Measurements from ENCODE around the gene ZNF385B. TPM values are rescaled to one million over a fixed set of nuclear protein-coding genes. Genes with fewer than 3 reads are reported as not detected.

ZNF385B gene
- total RNA-seq, 4 donors from 2014 or later: 0.41 to 3.3 TPM; not detected in 2

GRCh38 chr2:179455824-179456223, 405.6 kb downstream of the ZNF385B start:
- Histone ChIP-seq H3K9me3 (no peaks in the 10 kb centered on the region), H3K27ac (no peak overlapping the region), H3K4me1 (no peaks in the 10 kb centered on the region), H3K36me3 (no peaks in the 10 kb centered on the region), H3K27me3 (no peaks in the 10 kb centered on the region), H3K4me3 (no peak overlapping the region)
- no peak for DNase-seq
- no peak for TF ChIP-seq CTCF (IDR thresholded peaks at IDR 0.05)
- TF ChIP-seq POLR2A (IDR thresholded peaks at IDR 0.05): no peak
- intact Hi-C loops (cut with DNase I; ENCODE audit: low total_unique reads): no loop called here

- no peaks in the 10 kb centered on the region for H3K27me3 ChIP-seq
- H3K36me3 ChIP-seq: no peaks in the 10 kb centered on the region
- no peaks in the 10 kb centered on the region for H3K9me3 ChIP-seq
- no peak for TF ChIP-seq POLR2A (IDR thresholded peaks at IDR 0.05)
- no peak for TF ChIP-seq CTCF (IDR thresholded peaks at IDR 0.05)
- H3K4me3 ChIP-seq: no peak overlapping the region
- intact Hi-C loops (cut with DNase I; ENCODE audit: low total_unique reads): no loop called here
- no peaks in the 10 kb centered on the region for H3K4me1 ChIP-seq
- DNase-seq: no peak
- H3K27ac ChIP-seq: no peak overlapping the region
Measured at GRCh38 chr2:179455172-179455524, 406.3 kb downstream of the ZNF385B start.

- Histone ChIP-seq H3K4me3 (no peak overlapping the region), H3K9me3 (no peaks in the 10 kb centered on the region), H3K27me3 (no peaks in the 10 kb centered on the region), H3K4me1 (no peaks in the 10 kb centered on the region), H3K36me3 (no peaks in the 10 kb centered on the region), H3K27ac (no peak overlapping the region)
- TF ChIP-seq POLR2A (IDR thresholded peaks at IDR 0.05): no peak
- DNase-seq: no peak
- intact Hi-C loops (cut with DNase I; ENCODE audit: low total_unique reads): no loop called here
Measured at GRCh38 chr2:179454443-179455171, 406.8 kb downstream of the ZNF385B start.

GRCh38 chr2:179449010-179449409, 412.4 kb downstream of the ZNF385B start:
- Histone ChIP-seq H3K9me3 (no peaks in the 10 kb centered on the region), H3K4me1 (no peaks in the 10 kb centered on the region), H3K27ac (no peak overlapping the region), H3K36me3 (no peaks in the 10 kb centered on the region), H3K27me3 (no peaks in the 10 kb centered on the region), H3K4me3 (no peak overlapping the region)
- TF ChIP-seq CTCF (IDR thresholded peaks at IDR 0.05) (no peak), POLR2A (IDR thresholded peaks at IDR 0.05) (no peak)
- no peak for DNase-seq
- intact Hi-C loops (cut with DNase I; ENCODE audit: low total_unique reads): no loop called here

GRCh38 chr2:179447839-179448447, 413.5 kb downstream of the ZNF385B start:
- no peak overlapping the region for H3K27ac ChIP-seq
- no peaks in the 10 kb centered on the region for H3K9me3 ChIP-seq
- H3K4me1 ChIP-seq: no peaks in the 10 kb centered on the region
- TF ChIP-seq POLR2A (IDR thresholded peaks at IDR 0.05) (no peak), CTCF (IDR thresholded peaks at IDR 0.05) (no peak)
- intact Hi-C loops (cut with DNase I; ENCODE audit: low total_unique reads): no loop called here
- no peaks in the 10 kb centered on the region for H3K27me3 ChIP-seq
- H3K4me3 ChIP-seq: no peak overlapping the region
- no peak for DNase-seq
- no peaks in the 10 kb centered on the region for H3K36me3 ChIP-seq

All from uterus (tissue), 4 donors.